PFSK-1 (cell line): ENCODE measurements around the gene LHFPL3.

Experiments used
- POLR2AphosphoS5 ChIP-seq: IDR thresholded peaks from 2 replicates; pipeline ENCODE4 v1.6.1; 2012; ENCODE audit warnings: low read depth, mild to moderate bottlenecking, control low read depth, low read length, moderate library complexity
- SIN3A ChIP-seq: IDR thresholded peaks from 2 replicates; pipeline ENCODE4 v1.6.1; 2012; ENCODE audit warnings: mild to moderate bottlenecking, low read length, moderate library complexity, borderline replicate concordance; ENCODE audit not compliant: insufficient read depth

- TF ChIP-seq POLR2AphosphoS5, result no peak
- TF ChIP-seq SIN3A, result no peak
Measured at GRCh38 chr7:104900525-104901239, 572.3 kb downstream of the LHFPL3 start.
